ENCODE data around the gene ZNF609.

Gene ZNF609

DNA sequence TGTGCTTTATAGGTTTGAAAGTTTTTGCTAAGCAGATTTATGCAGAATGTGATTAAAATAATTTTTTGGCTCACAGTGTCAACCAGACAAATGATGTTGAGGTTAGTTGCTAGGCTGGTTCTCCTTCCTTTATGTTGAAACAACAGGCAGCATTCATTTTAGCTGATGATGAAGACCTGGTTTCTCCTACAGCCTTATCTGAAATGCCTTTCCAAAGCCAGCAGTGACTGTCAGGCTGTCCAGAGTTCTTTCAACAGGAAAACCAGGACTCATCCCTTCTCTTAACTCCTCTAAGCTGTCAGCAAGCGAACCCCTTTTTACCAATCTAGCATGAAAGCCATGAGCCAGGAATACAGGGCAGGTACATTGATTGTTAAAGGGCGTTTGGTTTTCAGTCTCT, 84.1 kb downstream of the ZNF609 start:
- DNase-seq: no peak

- no peak for DNase-seq
Measured at GRCh38 chr15:64547275-64547674, 86.9 kb downstream of the ZNF609 start.

GRCh38 chr15:64548235-64548634, 87.9 kb downstream of the ZNF609 start:
- DNase-seq: no peak

DNA sequence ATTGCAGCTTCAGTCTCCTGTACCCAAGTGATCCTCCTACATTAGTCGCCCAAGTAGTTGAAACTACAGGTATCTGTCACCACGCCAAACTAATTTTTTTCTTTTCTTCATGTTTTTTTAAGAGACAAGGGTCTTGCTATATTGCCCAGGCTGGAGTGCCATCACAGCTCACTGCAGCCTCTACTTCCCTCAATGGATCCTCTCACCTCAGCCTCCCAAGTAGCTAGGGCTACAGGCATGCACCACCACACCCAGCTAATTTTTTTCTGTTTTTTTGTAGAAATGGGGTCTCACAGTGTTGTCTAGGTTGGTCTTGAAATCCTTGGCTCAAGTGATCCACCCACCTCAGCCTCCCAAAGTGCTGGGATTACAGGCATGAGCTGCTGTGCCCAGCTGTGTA, 89.5 kb downstream of the ZNF609 start:
- DNase-seq: no peak

DNA sequence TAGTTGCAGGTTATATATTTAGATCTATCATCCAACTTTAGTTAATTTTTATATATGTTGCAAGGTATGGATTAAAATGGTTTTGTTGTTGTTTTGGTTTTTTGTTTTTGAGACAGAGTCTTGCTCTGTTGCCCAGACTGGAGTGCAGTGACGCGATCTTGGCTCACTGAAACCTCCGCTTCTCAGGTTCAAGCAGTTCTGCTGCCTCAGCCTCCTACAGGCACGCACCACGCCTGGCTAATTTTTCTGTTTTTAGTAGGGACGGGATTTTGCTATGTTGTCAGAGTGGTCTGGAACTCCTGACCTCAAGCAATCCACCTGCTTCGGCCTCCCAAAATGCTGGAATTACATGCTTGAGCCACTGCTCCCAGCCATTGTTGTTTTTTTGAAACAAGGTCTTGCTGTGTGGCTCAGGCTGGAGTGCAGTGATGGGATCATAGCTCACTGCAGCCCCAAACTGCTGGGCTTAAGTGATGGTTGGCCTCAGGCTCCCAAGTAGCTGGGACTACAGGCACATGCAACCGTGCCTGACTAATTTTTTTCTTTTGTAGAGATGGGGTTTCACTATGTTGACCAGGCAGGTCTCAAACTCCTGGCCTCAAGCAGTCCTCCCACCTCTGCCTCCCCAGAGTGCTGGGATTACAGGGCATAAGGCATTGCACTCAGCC, 92.0 kb downstream of the ZNF609 start:
- DNase-seq: no peak

GRCh38 chr15:64558460-64559179, 98.2 kb downstream of the ZNF609 start:
- no peak for DNase-seq

- no peak for DNase-seq
Measured at GRCh38 chr15:64559243-64559642, 98.9 kb downstream of the ZNF609 start.

GRCh38 chr15:64560501-64560900, 100.1 kb downstream of the ZNF609 start:
- DNase-seq: no peak

- no peak for DNase-seq
Measured at GRCh38 chr15:64560998-64561397, 100.6 kb downstream of the ZNF609 start.

GRCh38 chr15:64562003-64562640, 101.7 kb downstream of the ZNF609 start:
- no peak for DNase-seq

GRCh38 chr15:64566102-64566501, 105.7 kb downstream of the ZNF609 start:
- no peak for DNase-seq

DNA sequence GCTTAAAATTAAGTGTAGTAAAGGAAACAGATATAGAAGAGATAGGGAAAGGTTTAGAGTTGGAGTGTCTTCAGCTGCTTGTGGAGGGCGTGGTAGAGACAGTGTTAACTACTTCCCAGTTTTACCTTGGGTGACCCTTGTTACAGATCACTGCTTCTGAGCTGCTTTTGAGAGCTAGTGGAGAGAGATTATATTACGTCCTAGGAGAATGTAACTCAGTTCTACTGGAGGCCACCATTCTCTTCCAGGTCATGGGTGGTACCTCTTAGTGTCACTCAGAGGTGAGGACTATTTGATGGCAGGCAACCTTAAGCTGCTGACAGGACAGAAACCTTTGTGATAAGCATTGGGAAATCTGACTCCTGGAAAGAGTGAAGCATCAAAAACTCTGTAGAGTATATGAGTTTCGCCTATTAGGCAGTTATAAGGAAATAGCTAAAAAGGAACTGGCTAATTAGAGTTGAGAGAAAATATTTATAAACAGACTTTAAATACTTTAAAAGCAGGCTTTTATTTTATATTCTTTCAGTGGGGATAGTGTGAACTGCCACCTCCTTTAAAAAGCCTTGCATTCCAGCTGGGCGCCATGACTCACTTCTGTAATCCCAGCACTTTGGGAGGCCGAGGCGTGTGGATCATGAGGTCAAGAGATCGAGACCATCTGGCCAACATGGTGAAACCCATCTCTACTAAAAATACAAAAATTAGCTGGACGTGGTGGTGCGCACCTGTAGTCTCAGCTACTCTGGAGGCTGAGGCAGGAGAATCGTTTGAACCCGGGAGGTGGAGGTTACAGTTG, 106.5 kb downstream of the ZNF609 start:
- DNase-seq: no peak

- no peak for DNase-seq
Measured at GRCh38 chr15:64568765-64569164, 108.4 kb downstream of the ZNF609 start.

DNA sequence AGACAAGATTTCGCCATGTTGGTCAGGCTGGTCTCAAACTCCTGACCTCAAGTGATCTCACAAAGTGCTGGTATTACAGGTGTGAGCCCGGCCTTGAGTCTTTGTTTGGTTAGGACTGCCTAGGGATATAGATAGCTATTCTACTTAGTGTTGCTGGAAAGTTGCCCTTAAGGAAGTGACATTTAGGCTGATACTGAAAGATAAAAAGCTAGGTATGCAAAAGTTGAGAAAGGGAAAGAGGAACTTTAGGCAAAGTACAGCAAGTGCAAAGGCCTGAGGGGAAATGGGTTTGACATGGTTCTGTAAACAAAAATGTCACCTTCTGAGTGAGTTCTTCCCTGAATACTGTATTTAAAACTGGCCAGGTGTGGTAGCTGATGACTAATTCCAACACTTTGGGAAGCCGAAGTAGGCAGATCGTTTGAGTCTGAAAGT, 111.5 kb downstream of the ZNF609 start:
- no peak for DNase-seq

DNA sequence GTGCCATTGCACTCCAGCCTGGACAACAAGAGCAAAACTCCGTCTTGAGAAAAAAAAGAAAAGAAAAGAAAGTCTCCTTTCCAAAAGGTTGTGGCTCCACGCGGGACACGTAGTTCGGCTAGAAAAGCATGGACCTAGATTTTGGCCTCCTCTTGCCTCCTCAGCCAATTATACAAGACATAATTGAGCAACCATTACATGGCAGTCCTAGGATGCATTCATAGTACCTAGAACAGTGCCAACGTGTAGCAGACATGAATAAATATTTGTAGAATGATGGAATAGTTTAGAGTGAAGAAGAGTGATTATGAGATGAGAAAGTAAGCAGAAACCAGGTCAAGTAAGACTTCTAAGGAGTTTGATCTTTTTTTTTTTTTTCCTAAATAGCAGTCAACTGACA, 112.5 kb downstream of the ZNF609 start:
- DNase-seq: no peak

DNA sequence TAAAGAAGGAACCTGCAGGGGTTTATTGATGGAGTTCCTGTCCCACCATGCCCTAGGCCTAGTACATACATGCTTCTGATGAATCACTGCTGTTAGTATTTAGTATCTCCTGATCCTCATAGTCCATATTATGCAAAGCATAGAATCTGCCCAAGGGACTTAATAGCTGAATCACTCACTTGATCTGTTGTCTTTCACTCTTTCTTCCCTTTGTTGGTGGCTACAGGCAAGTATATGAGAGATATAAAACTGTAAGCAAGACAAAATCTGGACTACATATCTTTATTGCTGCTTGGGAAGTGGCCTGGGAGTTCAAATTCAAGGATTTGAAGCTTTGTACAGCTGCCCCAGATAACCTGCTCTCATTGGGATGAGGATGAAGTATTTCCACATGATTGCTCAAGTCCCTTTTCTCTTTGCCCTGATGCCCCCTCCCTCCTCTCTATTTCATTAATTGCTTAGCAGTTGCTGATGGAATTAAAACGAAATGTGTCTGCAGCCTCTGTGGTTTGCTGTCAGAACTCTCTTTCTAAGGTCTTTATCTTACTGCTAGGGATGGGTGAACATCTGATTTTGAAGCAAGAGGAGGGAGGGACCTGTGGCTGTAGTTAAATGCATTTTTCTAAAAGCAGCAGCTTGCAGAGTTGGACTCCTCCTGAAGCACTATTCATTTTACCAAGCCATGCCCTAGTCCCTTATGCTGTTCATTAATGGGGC, 114.1 kb downstream of the ZNF609 start:
- DNase-seq: no peak

DNA sequence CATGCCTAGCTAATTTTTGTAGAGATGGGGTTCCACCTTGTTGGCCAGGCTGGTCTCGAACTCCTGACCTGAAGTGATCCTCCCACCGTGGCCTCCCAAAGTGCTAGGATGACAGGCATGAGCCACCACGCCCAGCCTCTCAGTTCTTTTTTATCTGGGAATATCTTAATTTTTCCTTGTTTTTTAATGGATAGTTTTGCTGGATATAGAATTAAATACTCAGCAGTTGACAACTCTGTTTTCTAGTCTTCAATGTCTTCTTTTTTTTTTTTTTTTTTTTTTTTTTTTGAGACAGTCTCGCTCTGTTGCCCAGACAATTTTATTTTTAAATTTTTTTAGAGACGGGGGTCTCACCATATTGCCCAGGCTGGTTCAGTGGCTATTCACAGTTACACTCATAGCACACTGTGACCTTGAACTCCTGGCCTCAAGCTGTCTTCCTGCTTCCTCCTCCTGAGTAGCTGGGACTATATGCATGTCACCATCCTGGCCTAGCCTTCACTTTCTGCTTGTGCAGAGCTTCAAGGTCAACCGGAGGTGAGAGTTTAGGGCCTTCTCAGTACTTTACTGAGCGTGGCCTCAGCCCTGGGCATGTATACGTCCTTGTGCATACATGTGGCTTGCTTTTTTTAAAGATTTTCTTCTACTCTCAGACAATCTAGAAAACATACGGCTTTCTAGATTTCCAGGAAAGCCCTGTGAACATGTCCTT, 120.5 kb downstream of the ZNF609 start:
- DNase-seq: no peak

DNA sequence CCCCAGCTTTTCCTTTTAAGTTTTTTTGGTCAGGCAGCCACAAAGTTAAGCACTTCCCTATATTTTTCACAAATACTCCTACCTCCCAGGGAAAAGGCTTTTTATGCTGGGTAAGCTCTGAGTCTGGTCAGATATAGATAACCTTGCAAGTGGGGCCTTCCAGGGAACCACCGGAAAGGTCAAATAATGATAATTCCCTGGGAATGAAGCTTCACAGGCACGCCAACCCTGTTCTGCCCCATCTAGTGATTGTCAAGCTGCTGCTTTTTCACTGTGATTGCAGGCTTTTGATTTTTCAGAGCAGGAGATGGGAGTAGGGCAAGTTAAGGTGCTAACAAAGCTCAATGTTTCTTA, 121.0 kb downstream of the ZNF609 start:
- DNase-seq: no peak

DNA sequence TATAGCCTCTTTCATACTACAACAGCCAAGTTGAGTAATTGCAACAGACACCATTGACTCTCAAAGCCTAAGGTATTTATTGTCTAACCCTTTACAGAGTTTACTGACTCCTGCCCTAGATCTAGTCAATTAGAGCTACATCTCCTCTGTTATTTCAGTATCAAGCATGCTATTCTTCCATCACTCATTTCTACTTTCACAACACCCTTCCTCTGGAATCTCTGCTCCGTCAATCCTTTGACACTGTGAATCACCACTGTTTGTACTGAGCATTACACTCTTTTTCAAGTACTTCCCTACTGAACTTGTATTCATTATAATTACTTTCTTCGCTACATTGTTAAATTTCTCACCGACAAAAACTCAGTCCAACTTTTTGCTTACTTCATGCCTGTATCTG, 121.8 kb downstream of the ZNF609 start:
- DNase-seq: no peak

- DNase-seq: no peak
Measured at GRCh38 chr15:64583519-64583918, 123.1 kb downstream of the ZNF609 start.

- no peak for DNase-seq
Measured at GRCh38 chr15:64583983-64584382, 123.6 kb downstream of the ZNF609 start.

GRCh38 chr15:64586259-64586870, 126.0 kb downstream of the ZNF609 start:
- DNase-seq: no peak
